ENCODE measurements around the gene CSF3R.

The CSF3R gene

GRCh38 chr1:36455386-36455785, 27.3 kb downstream of the CSF3R start:
- no peak for DNase-seq

- no peak for DNase-seq
These were observed 28.9 kb downstream of the CSF3R start for GRCh38 chr1:36453600-36454388.

GRCh38 chr1:36453051-36453450, 29.7 kb downstream of the CSF3R start:
- DNase-seq = no peak

- DNase-seq = no peak
These were observed 31.8 kb downstream of the CSF3R start for GRCh38 chr1:36450919-36451305.

GRCh38 chr1:36450270-36450918, 32.3 kb downstream of the CSF3R start, which contains the start of gene OSCP1:
Gene OSCP1 (minus strand): TSS chr1:36450451. CDS start chr1:36450369, 82 bp downstream.
- DNase-seq = peak; percentile 99

- DNase-seq = peak; percentile 13
These were observed 34.1 kb downstream of the CSF3R start for GRCh38 chr1:36448530-36449056.

- DNase-seq = no peak
These were observed 35.3 kb downstream of the CSF3R start for GRCh38 chr1:36447450-36447849.

- DNase-seq = no peak
These were observed 36.0 kb downstream of the CSF3R start for GRCh38 chr1:36446746-36447145.

- DNase-seq = peak; percentile 12
These were observed 36.4 kb downstream of the CSF3R start for GRCh38 chr1:36446271-36446670.

GRCh38 chr1:36443297-36443696, 39.4 kb downstream of the CSF3R start:
- no peak for DNase-seq

GRCh38 chr1:36442337-36442736, 40.4 kb downstream of the CSF3R start:
- DNase-seq = no peak

GRCh38 chr1:36440646-36441045, 42.1 kb downstream of the CSF3R start:
- DNase-seq = no peak

GRCh38 chr1:36440044-36440443, 42.7 kb downstream of the CSF3R start:
- DNase-seq = no peak

GRCh38 chr1:36438715-36439114, 44.0 kb downstream of the CSF3R start:
- no peak for DNase-seq

GRCh38 chr1:36436821-36437220, 45.9 kb downstream of the CSF3R start:
- peak; percentile 84 for DNase-seq

GRCh38 chr1:36433102-36433501, 49.6 kb downstream of the CSF3R start:
- DNase-seq = no peak

- DNase-seq = no peak
These were observed 50.1 kb downstream of the CSF3R start for GRCh38 chr1:36432616-36433015.

GRCh38 chr1:36425791-36426190, 56.9 kb downstream of the CSF3R start:
- DNase-seq = peak; percentile 76

- no peak for DNase-seq
These were observed 61.1 kb downstream of the CSF3R start for GRCh38 chr1:36421649-36422048.

GRCh38 chr1:36420836-36421317, 61.8 kb downstream of the CSF3R start:
- DNase-seq = peak; percentile 88

- no peak for DNase-seq
These were observed 62.3 kb downstream of the CSF3R start for GRCh38 chr1:36420409-36420808.

GRCh38 chr1:36419569-36419968, 63.1 kb downstream of the CSF3R start:
- DNase-seq = no peak

- no peak for DNase-seq
These were observed 63.6 kb downstream of the CSF3R start for GRCh38 chr1:36419140-36419539.

- no peak for DNase-seq
These were observed 64.8 kb downstream of the CSF3R start for GRCh38 chr1:36417931-36418330.

Data from DMS53 (cell line).